Loucy (cell line): ENCODE results near the gene FTO.

ENCODE experiments used
- H2AFZ ChIP-seq: fragments of 200-600 bp; sonication (generic); 2 replicates; pipeline ENCODE4 v1.6.0; 2016; ENCODE audit warnings: antibody characterized with exemption, mild to moderate bottlenecking, low read length, moderate library complexity
- H3F3A ChIP-seq: fragments of 200-600 bp; 2 replicates; pipeline ENCODE4 v1.6.0; 2016; ENCODE audit warnings: antibody characterized with exemption, low read depth, mild to moderate bottlenecking
- H3K27me3 ChIP-seq: fragments of 200-600 bp; sonication (generic); 2 replicates; pipeline ENCODE4 v1.6.1; 2014; ENCODE audit warnings: low read length, mild to moderate bottlenecking; ENCODE audit not compliant: insufficient read depth, poor library complexity, severe bottlenecking
- H3K36me3 ChIP-seq: fragments of 200-600 bp; sonication (generic); 2 replicates; pipeline ENCODE4 v1.6.1; 2016; ENCODE audit warnings: low read length; ENCODE audit not compliant: insufficient read depth
- H3K4me1 ChIP-seq: fragments of 200-600 bp; sonication (generic); 2 replicates; pipeline ENCODE4 v1.5.1; 2014; ENCODE audit warnings: low read length, mild to moderate bottlenecking; ENCODE audit not compliant: insufficient read depth, poor library complexity, severe bottlenecking
- H3K4me2 ChIP-seq: fragments of 200-600 bp; sonication (generic); 2 replicates; pipeline ENCODE4 v1.6.0; 2014; ENCODE audit warnings: antibody characterized with exemption, low read length, low read depth, mild to moderate bottlenecking; ENCODE audit not compliant: poor library complexity, severe bottlenecking
- H3K4me3 ChIP-seq: fragments of 200-600 bp; sonication (generic); 2 replicates; pipeline ENCODE4 v1.5.1; 2014; ENCODE audit warnings: low read length, mild to moderate bottlenecking, mixed read lengths; ENCODE audit not compliant: poor library complexity, severe bottlenecking
- H3K79me2 ChIP-seq: fragments of 200-600 bp; sonication (generic); 2 replicates; pipeline ENCODE4 v1.6.1; 2014; ENCODE audit warnings: low read length; ENCODE audit not compliant: insufficient read depth
- H3K9ac ChIP-seq: fragments of 200-600 bp; sonication (generic); 2 replicates; pipeline ENCODE4 v1.6.0; 2014; ENCODE audit warnings: mild to moderate bottlenecking, low read depth, low read length, moderate library complexity; ENCODE audit not compliant: poor library complexity, severe bottlenecking
- H3K9me2 ChIP-seq: fragments of 200-600 bp; sonication (generic); replicated peaks from 2 replicates; pipeline ENCODE4 v1.6.1; 2016; ENCODE audit warnings: low read depth, low read length, mixed read lengths
- H3K9me3 ChIP-seq: fragments of 200-600 bp; sonication (generic); 2 replicates; pipeline ENCODE4 v1.6.1; 2014; ENCODE audit warnings: mild to moderate bottlenecking, antibody characterized with exemption, low read length, low read depth; ENCODE audit not compliant: insufficient read depth
- H4K20me1 ChIP-seq: fragments of 200-600 bp; sonication (generic); 2 replicates; pipeline ENCODE4 v1.6.0; 2014; ENCODE audit warnings: antibody characterized with exemption, low read length, mild to moderate bottlenecking; ENCODE audit not compliant: insufficient read depth, poor library complexity, severe bottlenecking
- EZH2phosphoT487 ChIP-seq: fragments of 200-600 bp; IDR thresholded peaks from 2 replicates; pipeline ENCODE4 v1.6.1; 2018; ENCODE audit warnings: antibody characterized with exemption, mild to moderate bottlenecking, moderate library complexity, borderline replicate concordance
- TF ChIP-seq, protein P1 (sequence below): fragments of 200-600 bp; sonication (generic); conservative IDR thresholded peaks from 2 replicates; pipeline ENCODE4 v1.5.1; 2014; ENCODE audit warnings: mild to moderate bottlenecking, antibody characterized with exemption, low read length

Gene FTO

DNA sequence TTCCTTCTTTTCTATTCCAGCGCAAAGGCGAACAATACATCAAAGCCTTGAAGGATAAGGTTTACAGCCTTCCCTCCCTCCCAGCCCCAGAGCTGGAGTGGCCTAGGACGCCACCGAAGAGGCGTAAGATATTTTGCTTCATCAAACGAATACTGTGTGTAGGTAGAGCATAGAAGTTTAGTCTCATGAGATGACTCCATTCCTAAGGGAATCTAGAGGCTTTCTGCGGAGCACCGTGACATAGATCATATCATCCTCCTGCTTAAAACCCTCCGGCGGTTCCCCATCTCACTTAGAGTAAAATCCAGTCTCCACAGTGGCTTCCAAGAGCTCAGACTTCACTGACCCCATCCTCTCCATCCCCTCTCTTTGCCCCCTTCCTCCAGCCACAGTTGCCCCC is 390.7 kb downstream of the FTO start:
- Histone ChIP-seq H4K20me1 (no peaks in the 10 kb centered on the region), H3K9me2 (no peaks in the 10 kb centered on the region), H3K27me3 (no peaks in the 10 kb centered on the region), H3K9me3 (no peaks in the 10 kb centered on the region), H3K4me2 (no peak overlapping the region), H3K4me3 (no peak overlapping the region), H3K4me1 (no peaks in the 10 kb centered on the region), H3K36me3 (no peaks in the 10 kb centered on the region), H3F3A (no peaks in the 10 kb centered on the region), H3K9ac (no peak overlapping the region), H3K79me2 (no peaks in the 10 kb centered on the region), H2AFZ (no peak overlapping the region)
- TF ChIP-seq, protein P1, sequence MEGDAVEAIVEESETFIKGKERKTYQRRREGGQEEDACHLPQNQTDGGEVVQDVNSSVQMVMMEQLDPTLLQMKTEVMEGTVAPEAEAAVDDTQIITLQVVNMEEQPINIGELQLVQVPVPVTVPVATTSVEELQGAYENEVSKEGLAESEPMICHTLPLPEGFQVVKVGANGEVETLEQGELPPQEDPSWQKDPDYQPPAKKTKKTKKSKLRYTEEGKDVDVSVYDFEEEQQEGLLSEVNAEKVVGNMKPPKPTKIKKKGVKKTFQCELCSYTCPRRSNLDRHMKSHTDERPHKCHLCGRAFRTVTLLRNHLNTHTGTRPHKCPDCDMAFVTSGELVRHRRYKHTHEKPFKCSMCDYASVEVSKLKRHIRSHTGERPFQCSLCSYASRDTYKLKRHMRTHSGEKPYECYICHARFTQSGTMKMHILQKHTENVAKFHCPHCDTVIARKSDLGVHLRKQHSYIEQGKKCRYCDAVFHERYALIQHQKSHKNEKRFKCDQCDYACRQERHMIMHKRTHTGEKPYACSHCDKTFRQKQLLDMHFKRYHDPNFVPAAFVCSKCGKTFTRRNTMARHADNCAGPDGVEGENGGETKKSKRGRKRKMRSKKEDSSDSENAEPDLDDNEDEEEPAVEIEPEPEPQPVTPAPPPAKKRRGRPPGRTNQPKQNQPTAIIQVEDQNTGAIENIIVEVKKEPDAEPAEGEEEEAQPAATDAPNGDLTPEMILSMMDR: no peak
- no peak for TF ChIP-seq EZH2phosphoT487

DNA sequence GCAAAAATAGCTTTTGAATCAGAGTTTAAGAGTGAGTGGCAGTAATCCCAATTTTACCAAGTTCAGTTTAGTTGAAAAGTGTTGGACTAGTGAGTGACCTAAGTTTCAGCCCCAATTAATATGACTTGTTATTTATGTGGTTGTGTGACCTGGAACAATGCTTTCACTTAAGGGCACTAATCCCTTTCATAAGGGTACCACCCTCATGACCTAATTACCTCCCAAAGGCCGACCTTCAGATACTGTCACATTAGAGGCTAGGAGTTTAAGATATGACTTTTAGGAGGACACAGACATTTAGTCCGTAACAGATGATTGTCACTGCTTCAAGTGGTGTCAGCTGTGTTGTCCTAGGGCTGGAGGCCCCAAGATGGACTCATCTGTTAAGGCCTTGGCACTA is 392.7 kb downstream of the FTO start:
- no peak overlapping the region for H3K4me2 ChIP-seq
- TF ChIP-seq EZH2phosphoT487: no peak
- TF ChIP-seq, protein P1: no peak
- no peak overlapping the region for H3K9ac ChIP-seq

DNA sequence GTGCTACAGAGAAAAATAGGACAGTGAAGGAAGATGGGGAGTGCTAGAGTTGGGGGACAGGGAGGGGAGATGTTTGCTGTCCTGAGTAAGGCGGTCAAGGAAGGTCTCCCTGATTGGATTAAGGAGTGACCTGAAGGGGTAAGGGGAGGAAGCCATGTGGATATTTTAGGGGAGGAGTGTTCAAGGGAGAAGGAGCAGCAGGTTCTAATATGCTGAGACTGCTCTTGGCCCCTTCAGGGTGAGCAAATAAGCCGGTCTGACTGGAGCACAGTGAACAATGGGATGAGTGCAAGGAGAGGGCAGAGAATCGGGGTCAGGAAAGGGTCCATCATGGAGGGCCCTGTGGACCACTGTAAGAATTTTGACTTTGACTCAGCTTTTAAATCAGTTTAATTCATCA is 393.8 kb downstream of the FTO start:
- H3K4me1 ChIP-seq: no peaks in the 10 kb centered on the region
- H3K79me2 ChIP-seq: no peaks in the 10 kb centered on the region
- no peak overlapping the region for H3K4me2 ChIP-seq
- H3F3A ChIP-seq: no peaks in the 10 kb centered on the region
- H3K9ac ChIP-seq: no peak overlapping the region
- no peak for TF ChIP-seq EZH2phosphoT487
- H3K9me2 ChIP-seq: no peaks in the 10 kb centered on the region
- no peaks in the 10 kb centered on the region for H4K20me1 ChIP-seq
- no peak overlapping the region for H3K4me3 ChIP-seq
- H3K36me3 ChIP-seq: no peaks in the 10 kb centered on the region
- H3K9me3 ChIP-seq: no peaks in the 10 kb centered on the region
- H2AFZ ChIP-seq: no peak overlapping the region
- H3K27me3 ChIP-seq: no peaks in the 10 kb centered on the region

More for the DNA sequence above, 392.7 kb downstream of the FTO start:
- H2AFZ ChIP-seq: no peak overlapping the region
- no peaks in the 10 kb centered on the region for H3K9me3 ChIP-seq
- no peaks in the 10 kb centered on the region for H3K79me2 ChIP-seq
- no peaks in the 10 kb centered on the region for H3K4me1 ChIP-seq
- no peaks in the 10 kb centered on the region for H3F3A ChIP-seq
- no peaks in the 10 kb centered on the region for H3K27me3 ChIP-seq
- H3K4me3 ChIP-seq: no peak overlapping the region
- H3K36me3 ChIP-seq: no peaks in the 10 kb centered on the region
- no peaks in the 10 kb centered on the region for H3K9me2 ChIP-seq
- no peaks in the 10 kb centered on the region for H4K20me1 ChIP-seq

DNA sequence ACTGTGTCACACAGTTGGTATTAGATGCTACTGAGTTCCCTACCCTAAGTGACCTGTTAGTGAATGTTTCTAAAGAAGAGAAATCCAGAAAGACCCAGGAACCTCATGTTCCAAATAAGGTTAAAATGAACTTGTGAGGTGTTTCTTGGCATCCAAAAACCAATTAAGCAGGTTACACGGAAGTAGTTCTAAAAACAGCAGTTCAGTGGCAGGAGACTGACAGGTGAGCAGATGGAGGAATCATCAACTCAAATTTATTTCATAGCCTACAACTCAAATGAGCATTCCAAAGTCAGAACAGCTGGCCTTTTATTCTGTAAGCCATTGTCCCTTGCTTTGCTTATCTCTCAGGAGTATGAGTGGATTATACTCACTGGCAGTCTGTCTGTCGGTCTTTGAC is 394.3 kb downstream of the FTO start:
- Histone ChIP-seq H3K9ac (no peak overlapping the region), H3K4me2 (no peak overlapping the region), H3K9me3 (no peaks in the 10 kb centered on the region), H3K79me2 (no peaks in the 10 kb centered on the region), H3K4me1 (no peaks in the 10 kb centered on the region), H2AFZ (no peak overlapping the region), H3K9me2 (no peaks in the 10 kb centered on the region), H3F3A (no peaks in the 10 kb centered on the region), H3K27me3 (no peaks in the 10 kb centered on the region), H3K4me3 (no peak overlapping the region), H3K36me3 (no peaks in the 10 kb centered on the region), H4K20me1 (no peaks in the 10 kb centered on the region)
- TF ChIP-seq, protein P1: no peak
- TF ChIP-seq EZH2phosphoT487: no peak
